IMR-90 (cell line): ENCODE measurements around the gene ATP11B. TPM values are rescaled to one million over a fixed set of nuclear protein-coding genes. Genes with fewer than 3 reads are reported as not detected.

Source experiments
- ATAC-seq: fragments of 200-7000 bp; cut with Tn5 transposase; 2 replicates; pipeline ENCODE4 v1.9.1; 2020; ENCODE audit warnings: low read depth, mild to moderate bottlenecking, moderate library complexity
- BruUV-seq: library from RNA; stranded (reverse); fragments of 400-500 nt; replicated peaks from 2 replicates; lab custom pipeline; 2021; lab: Mats Ljungman, UMichigan
- CTCF ChIA-PET: fragments of 300-600 bp; formaldehyde crosslinking; extraction: SDS; loops from one replicate; lab custom pipeline; 2021; ENCODE audit warnings: antibody characterized with exemption; lab: Yijun Ruan, JAX
- POLR2A ChIA-PET: fragments of 300-600 bp; sonication (Branson Sonifier 250); formaldehyde crosslinking; loops from one replicate; lab custom pipeline; 2022; ENCODE audit warnings: antibody characterized with exemption; ENCODE audit not compliant: unreplicated experiment; lab: Charles Lee
- DNase-seq: peaks from one replicate; pipeline ENCODE4 v3.0.0; 2013
- H2AFZ ChIP-seq: replicated peaks from 2 replicates; pipeline ENCODE3; 2013; ENCODE audit warnings: low read length, mild to moderate bottlenecking; ENCODE audit not compliant: poor library complexity
- H2AK5ac ChIP-seq: 2 replicates; pipeline ENCODE4 v1.6.1; 2013; ENCODE audit warnings: low read depth, low read length, inconsistent platforms
- H2AK9ac ChIP-seq: replicated peaks from 2 replicates; pipeline ENCODE3; 2013; ENCODE audit warnings: mild to moderate bottlenecking, low read depth, low read length, moderate library complexity; ENCODE audit not compliant: poor library complexity
- H2BK120ac ChIP-seq: 2 replicates; pipeline ENCODE4 v1.6.1; 2013; ENCODE audit warnings: low read depth, low read length, inconsistent platforms
- H2BK15ac ChIP-seq: 3 replicates; pipeline ENCODE4 v1.6.1; 2013; ENCODE audit warnings: low read depth, low read length, inconsistent platforms
- H2BK20ac ChIP-seq: 2 replicates; pipeline ENCODE4 v1.6.1; 2013; ENCODE audit warnings: low read depth, mild to moderate bottlenecking, inconsistent platforms, low read length, moderate library complexity
- H2BK5ac ChIP-seq: 2 replicates; pipeline ENCODE4 v1.6.1; 2013; ENCODE audit warnings: mild to moderate bottlenecking, low read depth, low read length, inconsistent platforms; ENCODE audit not compliant: poor library complexity, severe bottlenecking
- H3K14ac ChIP-seq: replicated peaks from 2 replicates; pipeline ENCODE4 v1.6.1; 2013; ENCODE audit warnings: low read depth, low read length, inconsistent platforms
- H3K18ac ChIP-seq: 2 replicates; pipeline ENCODE4 v1.6.1; 2013; ENCODE audit warnings: low read depth, low read length, control low read depth
- H3K23ac ChIP-seq: 2 replicates; pipeline ENCODE4 v1.6.1; 2013; ENCODE audit warnings: low read depth, low read length, inconsistent platforms
- H3K27ac ChIP-seq: 2 replicates; pipeline ENCODE4 v1.5.1; 2013; ENCODE audit warnings: mild to moderate bottlenecking, control low read depth, low read length; ENCODE audit not compliant: insufficient read depth
- H3K27me3 ChIP-seq: 2 replicates; pipeline ENCODE4 v1.6.1; 2013; ENCODE audit warnings: low read length; ENCODE audit not compliant: control insufficient read depth, insufficient read depth
- H3K36me3 ChIP-seq: 2 replicates; pipeline ENCODE4 v1.6.1; 2013; ENCODE audit warnings: low read length, mixed read lengths; ENCODE audit not compliant: control insufficient read depth, insufficient read depth
- H3K4ac ChIP-seq: 2 replicates; pipeline ENCODE4 v1.6.1; 2013; ENCODE audit warnings: low read depth, low read length, inconsistent platforms
- H3K4me1 ChIP-seq: 2 replicates; pipeline ENCODE4 v1.6.1; 2013; ENCODE audit warnings: low read length, mixed read lengths; ENCODE audit not compliant: control insufficient read depth, insufficient read depth
- H3K4me2 ChIP-seq: 2 replicates; pipeline ENCODE4 v1.6.1; 2013; ENCODE audit warnings: low read depth, mild to moderate bottlenecking, control low read depth, low read length, moderate library complexity
- H3K4me3 ChIP-seq: 2 replicates; pipeline ENCODE4 v1.5.1; 2013; ENCODE audit warnings: low read depth, mild to moderate bottlenecking, control low read depth, low read length, moderate library complexity; ENCODE audit not compliant: insufficient read depth
- H3K56ac ChIP-seq: 2 replicates; pipeline ENCODE4 v1.6.1; 2013; ENCODE audit warnings: low read length, inconsistent platforms; ENCODE audit not compliant: insufficient read depth; ENCODE audit errors: extremely low read depth
- H3K79me1 ChIP-seq, 2 experiments: 2 replicates each; pipeline ENCODE4 v1.6.1; 2013; ENCODE audit warnings: low read length in 2 of 2, inconsistent platforms in 1 of 2, low read depth in 1 of 2
- H3K9ac ChIP-seq: 2 replicates; pipeline ENCODE4 v1.6.1; 2013; ENCODE audit warnings: low read depth, low read length, control low read depth
- H3K9me1 ChIP-seq: 2 replicates; pipeline ENCODE4 v1.6.1; 2013; ENCODE audit warnings: low read length, inconsistent platforms; ENCODE audit not compliant: insufficient read depth
- H3K9me3 ChIP-seq: 2 replicates; pipeline ENCODE4 v1.6.1; 2013; ENCODE audit warnings: low read length; ENCODE audit not compliant: control insufficient read depth, insufficient read depth
- H4K20me1 ChIP-seq: 2 replicates; pipeline ENCODE4 v1.6.1; 2013; ENCODE audit warnings: low read length, inconsistent platforms; ENCODE audit not compliant: insufficient read depth
- H4K5ac ChIP-seq: 2 replicates; pipeline ENCODE4 v1.6.1; 2013; ENCODE audit warnings: mild to moderate bottlenecking, low read depth, low read length, control low read depth
- H4K8ac ChIP-seq, 2 experiments: 2 replicates each; pipeline ENCODE4 v1.6.1; 2013; ENCODE audit warnings: low read depth in 2 of 2, low read length in 2 of 2, control low read depth in 1 of 2, inconsistent platforms in 1 of 2
- H4K91ac ChIP-seq: 2 replicates; pipeline ENCODE4 v1.6.1; 2013; ENCODE audit warnings: low read depth, low read length, inconsistent platforms; ENCODE audit not compliant: insufficient read depth
- CTCF ChIP-seq: conservative IDR thresholded peaks from 2 replicates; pipeline ENCODE4 v1.5.1; 2012; ENCODE audit warnings: mild to moderate bottlenecking, low read depth, low read length, improper control_type of control experiment
- MAZ ChIP-seq: IDR thresholded peaks from 2 replicates; pipeline ENCODE4 v1.6.1; 2012; ENCODE audit warnings: low read depth, mild to moderate bottlenecking, low read length, improper control_type of control experiment, moderate library complexity, borderline replicate concordance
- MXI1 ChIP-seq: IDR thresholded peaks from 2 replicates; pipeline ENCODE4 v1.6.1; 2012; ENCODE audit warnings: low read depth, mild to moderate bottlenecking, low read length, moderate library complexity, borderline replicate concordance
- NFE2L2 ChIP-seq: fragments of 150-350 bp; IDR thresholded peaks from 2 replicates; pipeline ENCODE4 v1.6.1; 2016; ENCODE audit warnings: low read depth, mild to moderate bottlenecking, low read length
- POLR2A ChIP-seq: IDR thresholded peaks from 2 replicates; pipeline ENCODE4 v1.6.1; 2012; ENCODE audit warnings: mild to moderate bottlenecking, low read depth, low read length
- RFX5 ChIP-seq: IDR thresholded peaks from 2 replicates; pipeline ENCODE4 v1.8.0; 2012; ENCODE audit warnings: low read depth, mild to moderate bottlenecking, low read length, moderate library complexity
- SMC3 ChIP-seq: fragments of 150-350 bp; IDR thresholded peaks from 2 replicates; pipeline ENCODE4 v1.6.1; 2016; ENCODE audit warnings: low read depth, mild to moderate bottlenecking, antibody characterized with exemption, low read length, moderate library complexity
- USF2 ChIP-seq: fragments of 150-350 bp; IDR thresholded peaks from 2 replicates; pipeline ENCODE4 v1.6.1; 2017; ENCODE audit warnings: mild to moderate bottlenecking, antibody characterized with exemption, low read length, low read depth
- dilution Hi-C: fragments of 300-500 bp; cut with HindIII; formaldehyde crosslinking; loops from one replicate; pipeline ENCODE4 v1.14.3; 2018; ENCODE audit warnings: low sequenced_read_pairs; ENCODE audit not compliant: unreplicated experiment
- in situ Hi-C: fragments of 300-500 bp; cut with MboI; formaldehyde crosslinking; loops from 3 replicates; pipeline ENCODE4 v1.14.3; 2019; ENCODE audit warnings: low sequenced_read_pairs, inconsistent platforms, mixed read lengths
- intact Hi-C: fragments of 100-400 bp; cut with micrococcal nuclease; formaldehyde crosslinking; loops from 2 replicates; pipeline ENCODE4 v1.10.0; 2022
- polyA plus RNA-seq, 3 experiments: library from polyadenylated mRNA; depleted of rRNA; stranded (reverse); fragments of >200 nt; gene quantifications; 2 replicates each; pipeline ENCODE4 v1.2.3, GENCODE V29; 2012; ENCODE audit warnings: low replicate concordance in 1 of 3
- total RNA-seq: library from RNA; depleted of rRNA; stranded (reverse); fragments of >200 nt; gene quantifications from 2 replicates; pipeline ENCODE4 v1.2.3, GENCODE V29; 2012

The ATP11B gene
- total and polyA plus RNA-seq, 2 of the 4 experiments (the other 2 are of a cell fraction): 10.0 to 39.6 TPM

GRCh38 chr3:182962166-182962565 lies 168.9 kb downstream of the ATP11B start:
- H3K27ac ChIP-seq: no peak overlapping the region
- peaks cover 5 to 26% of the 10 kb centered on the region in 2 experiments; a peak in 3 of 4 replicates for H3K79me1 ChIP-seq
- CTCF ChIA-PET: no interaction called here
- no peak overlapping the region for H4K5ac ChIP-seq
- H4K8ac ChIP-seq: no peak overlapping the region
- H3K4me1 ChIP-seq: peaks cover 5% of the 10 kb centered on the region
- no peak overlapping the region for H3K4ac ChIP-seq
- H3K9me3 ChIP-seq: no peaks in the 10 kb centered on the region
- H3K36me3 ChIP-seq: peaks cover 10% of the 10 kb centered on the region; the same call in 1 of the 2 replicates
- dilution Hi-C loops: no loop called here
- peaks cover 3% of the 10 kb centered on the region for H4K20me1 ChIP-seq
- H3K27me3 ChIP-seq: no peaks in the 10 kb centered on the region
- H3K18ac ChIP-seq: no peak overlapping the region
- ATAC-seq (peak; percentile 17; the same call in 1 of the 2 replicates), DNase-seq (no peak)
- no peak overlapping the region for H2BK120ac ChIP-seq
- no peak overlapping the region for H2AFZ ChIP-seq
- no peak overlapping the region for H3K56ac ChIP-seq
- in situ Hi-C loops: no loop called here
- H3K9me1 ChIP-seq: no peaks in the 10 kb centered on the region; the same call in none of the 2 replicates
- H2BK5ac ChIP-seq: no peak overlapping the region
- no peak overlapping the region for H4K91ac ChIP-seq
- no peak overlapping the region for H2BK15ac ChIP-seq
- no peak overlapping the region for H3K23ac ChIP-seq
- BruUV-seq: no TSS peak
- no peak overlapping the region for H3K14ac ChIP-seq
- H2AK5ac ChIP-seq: no peak overlapping the region
- no peak for TF ChIP-seq USF2
- TF ChIP-seq POLR2A: no peak
- TF ChIP-seq RFX5: no peak
- TF ChIP-seq SMC3: no peak
- no peak for TF ChIP-seq CTCF
- no peak for TF ChIP-seq MXI1
- no peak for TF ChIP-seq MAZ
- no peak for TF ChIP-seq NFE2L2
- no peak overlapping the region for H2BK20ac ChIP-seq
- no peak overlapping the region for H3K4me2 ChIP-seq
- H3K4me3 ChIP-seq: no peak overlapping the region
- POLR2A ChIA-PET: no interaction called here
- intact Hi-C loops: no loop called here
- H2AK9ac ChIP-seq: peak overlapping the region; percentile 46
- no peak overlapping the region for H3K9ac ChIP-seq
